NT2/D1 (cell line): Measurements from ENCODE around the gene TYMP.

ENCODE experiments used
- SUZ12 ChIP-seq: IDR thresholded peaks from 2 replicates; pipeline ENCODE4 v1.6.1; 2011; ENCODE audit not compliant: insufficient read length, insufficient read depth; ENCODE audit errors: extremely low read depth
- ZNF274 ChIP-seq: IDR thresholded peaks from 2 replicates; pipeline ENCODE4 v1.6.1; 2011; ENCODE audit warnings: mild to moderate bottlenecking, low read depth, low read length

GRCh38 chr22:50537765-50538164, 8.0 kb upstream of the TYMP start:
- no peak for TF ChIP-seq ZNF274
- no peak for TF ChIP-seq SUZ12
